Measurements from ENCODE around the gene GPR107.

DNA sequence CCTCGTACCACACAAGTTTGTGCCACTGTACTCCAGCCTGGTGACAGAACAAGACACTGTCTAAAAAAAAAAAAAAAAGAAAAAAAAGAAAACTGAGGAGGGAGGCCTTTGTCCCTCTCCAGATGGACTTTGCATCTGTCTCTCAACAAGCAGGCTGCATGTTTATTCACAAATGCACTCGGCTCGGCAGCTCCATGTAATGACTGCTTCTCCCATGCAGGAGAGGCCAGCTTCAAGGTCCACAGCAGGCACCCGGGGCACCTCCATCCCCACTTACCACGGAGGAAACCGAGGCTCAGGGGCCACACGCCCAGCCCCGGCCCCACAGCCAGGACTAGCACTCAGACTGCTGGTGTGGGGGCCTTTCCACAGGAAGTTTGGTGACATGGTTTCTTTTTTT, 105.4 kb downstream of the GPR107 start:
- TF ChIP-seq, protein P1, sequence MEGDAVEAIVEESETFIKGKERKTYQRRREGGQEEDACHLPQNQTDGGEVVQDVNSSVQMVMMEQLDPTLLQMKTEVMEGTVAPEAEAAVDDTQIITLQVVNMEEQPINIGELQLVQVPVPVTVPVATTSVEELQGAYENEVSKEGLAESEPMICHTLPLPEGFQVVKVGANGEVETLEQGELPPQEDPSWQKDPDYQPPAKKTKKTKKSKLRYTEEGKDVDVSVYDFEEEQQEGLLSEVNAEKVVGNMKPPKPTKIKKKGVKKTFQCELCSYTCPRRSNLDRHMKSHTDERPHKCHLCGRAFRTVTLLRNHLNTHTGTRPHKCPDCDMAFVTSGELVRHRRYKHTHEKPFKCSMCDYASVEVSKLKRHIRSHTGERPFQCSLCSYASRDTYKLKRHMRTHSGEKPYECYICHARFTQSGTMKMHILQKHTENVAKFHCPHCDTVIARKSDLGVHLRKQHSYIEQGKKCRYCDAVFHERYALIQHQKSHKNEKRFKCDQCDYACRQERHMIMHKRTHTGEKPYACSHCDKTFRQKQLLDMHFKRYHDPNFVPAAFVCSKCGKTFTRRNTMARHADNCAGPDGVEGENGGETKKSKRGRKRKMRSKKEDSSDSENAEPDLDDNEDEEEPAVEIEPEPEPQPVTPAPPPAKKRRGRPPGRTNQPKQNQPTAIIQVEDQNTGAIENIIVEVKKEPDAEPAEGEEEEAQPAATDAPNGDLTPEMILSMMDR (IDR thresholded peaks at IDR 0.05) = no peak
- TF ChIP-seq POLR2A (IDR thresholded peaks at IDR 0.05) = no peak
- no peak for TF ChIP-seq POLR2AphosphoS5 (IDR thresholded peaks at IDR 0.05; ENCODE audit: insufficient read depth in 1 of 2, low read depth in 1 of 2)
